IPS-18c (cell line): Measurements from ENCODE around the gene DTHD1.

ENCODE experiments used
- H3K4me3 ChIP-seq: 2 replicates; pipeline ENCODE4 v1.7.0; 2013; ENCODE audit warnings: low read depth, mild to moderate bottlenecking, low read length, moderate library complexity; ENCODE audit not compliant: insufficient read depth
- H3K9me3 ChIP-seq: one replicate; pipeline ENCODE4 v1.6.1; 2013; ENCODE audit warnings: mild to moderate bottlenecking, low read length, moderate library complexity; ENCODE audit not compliant: control insufficient read depth, insufficient read depth

The DTHD1 gene

GRCh38 chr4:36264207-36264826, 17.1 kb upstream of the DTHD1 start:
- H3K4me3 ChIP-seq, result no peak overlapping the region
- H3K9me3 ChIP-seq, result no peaks in the 10 kb centered on the region

DNA sequence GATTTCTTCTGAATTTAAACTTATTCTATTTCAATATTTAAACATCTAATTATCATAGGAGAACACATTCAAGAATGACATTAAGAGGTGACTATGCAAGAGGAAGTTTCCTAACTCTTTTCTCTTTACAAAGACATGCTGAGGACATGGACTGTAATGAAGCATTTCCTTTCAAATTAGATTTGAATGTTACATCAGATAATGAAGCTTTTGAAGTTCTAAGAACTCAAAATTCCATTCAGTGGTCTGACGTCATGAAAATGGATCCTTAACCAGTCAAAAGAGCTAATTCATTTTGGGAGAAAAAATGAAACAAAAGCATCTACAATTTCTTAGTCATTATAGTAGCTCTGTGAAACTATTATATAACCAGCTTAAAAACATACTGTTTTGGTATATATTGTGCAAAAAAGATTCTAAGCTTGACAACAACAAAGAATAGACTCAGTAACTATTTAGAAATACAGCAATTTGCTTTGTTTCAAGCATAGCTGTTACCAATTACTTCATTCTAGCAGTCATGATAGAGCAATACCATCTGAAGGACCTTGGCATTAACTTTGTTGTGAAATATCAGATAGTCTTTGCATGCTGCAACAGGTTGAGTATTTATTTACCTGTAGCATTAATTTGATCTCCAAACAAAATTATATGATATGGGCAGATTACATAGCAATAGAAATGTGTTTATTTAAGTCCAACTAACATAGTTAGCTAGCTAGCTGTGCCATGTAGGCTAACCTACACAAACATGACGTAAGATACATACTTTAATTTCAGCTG, 13.7 kb upstream of the DTHD1 start:
- Histone ChIP-seq H3K4me3 (no peak overlapping the region), H3K9me3 (no peaks in the 10 kb centered on the region)

DNA sequence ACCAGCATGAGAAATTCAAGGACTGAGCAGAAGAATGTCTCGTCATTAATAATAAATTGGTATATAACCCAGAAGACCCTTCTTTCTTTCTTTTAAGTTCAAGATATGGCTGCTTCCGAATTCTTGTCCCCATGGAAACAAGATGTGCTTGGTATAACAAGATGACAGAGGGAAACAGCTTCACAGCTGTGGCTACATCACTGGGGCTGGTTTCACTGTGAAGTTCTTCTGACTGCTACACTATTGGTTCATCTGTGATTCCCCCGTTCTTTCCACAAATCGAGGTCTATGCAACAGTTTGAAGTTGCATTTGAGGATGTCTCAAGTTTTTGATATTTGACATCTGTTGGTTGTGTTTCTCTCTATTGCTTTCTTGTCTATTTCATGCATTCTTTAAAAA, 12.3 kb upstream of the DTHD1 start:
- no peak overlapping the region for H3K4me3 ChIP-seq
- H3K9me3 ChIP-seq, result no peaks in the 10 kb centered on the region

- Histone ChIP-seq H3K9me3 (no peaks in the 10 kb centered on the region), H3K4me3 (no peak overlapping the region)
Measured at GRCh38 chr4:36269533-36270173, 11.8 kb upstream of the DTHD1 start.

- H3K9me3 ChIP-seq, result no peaks in the 10 kb centered on the region
- H3K4me3 ChIP-seq, result no peak overlapping the region
Measured at GRCh38 chr4:36273276-36273675, 8.1 kb upstream of the DTHD1 start.

DNA sequence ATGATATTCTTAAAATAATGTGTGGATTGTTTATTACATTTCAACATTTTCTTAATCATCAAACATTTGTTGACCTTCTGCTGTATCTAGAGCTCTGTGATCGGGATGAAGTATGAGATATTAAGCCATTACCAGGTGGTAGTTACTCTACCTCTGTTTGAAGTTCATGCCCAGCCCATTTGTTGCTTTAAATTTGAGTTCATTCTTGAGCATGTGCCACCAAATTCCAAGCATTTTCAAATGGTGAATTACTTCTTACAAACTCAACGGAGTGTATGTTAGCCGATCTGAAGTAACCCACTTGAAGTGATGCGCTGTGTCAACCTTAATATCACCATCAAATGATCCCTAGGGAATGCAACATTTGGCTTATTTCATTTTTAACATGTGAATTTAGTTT, 7.3 kb upstream of the DTHD1 start:
- H3K4me3 ChIP-seq, result no peak overlapping the region
- no peaks in the 10 kb centered on the region for H3K9me3 ChIP-seq

DNA sequence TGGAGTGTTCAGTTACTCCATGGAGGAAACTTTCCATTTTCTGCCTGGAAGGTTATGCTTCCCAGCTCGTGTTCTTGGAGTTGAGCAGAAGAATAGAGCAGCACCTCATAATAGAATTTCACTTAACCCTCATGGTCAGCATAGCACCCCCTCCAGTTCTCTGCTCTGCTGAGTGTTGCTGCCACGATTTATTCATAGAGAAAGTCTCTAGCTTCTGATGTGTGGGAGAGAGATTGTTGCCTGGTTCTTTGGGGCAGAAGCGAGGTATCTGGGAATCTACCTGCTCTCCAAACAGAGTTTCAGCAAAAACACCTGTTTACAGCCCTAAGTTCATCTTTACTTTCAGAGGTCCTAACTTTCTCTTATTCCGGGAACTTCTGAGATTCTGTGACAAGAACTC, 3.9 kb upstream of the DTHD1 start:
- Histone ChIP-seq H3K9me3 (no peaks in the 10 kb centered on the region), H3K4me3 (no peak overlapping the region)

- no peaks in the 10 kb centered on the region for H3K9me3 ChIP-seq
- no peak overlapping the region for H3K4me3 ChIP-seq
Measured at GRCh38 chr4:36278789-36279188, 2.6 kb upstream of the DTHD1 start.

DNA sequence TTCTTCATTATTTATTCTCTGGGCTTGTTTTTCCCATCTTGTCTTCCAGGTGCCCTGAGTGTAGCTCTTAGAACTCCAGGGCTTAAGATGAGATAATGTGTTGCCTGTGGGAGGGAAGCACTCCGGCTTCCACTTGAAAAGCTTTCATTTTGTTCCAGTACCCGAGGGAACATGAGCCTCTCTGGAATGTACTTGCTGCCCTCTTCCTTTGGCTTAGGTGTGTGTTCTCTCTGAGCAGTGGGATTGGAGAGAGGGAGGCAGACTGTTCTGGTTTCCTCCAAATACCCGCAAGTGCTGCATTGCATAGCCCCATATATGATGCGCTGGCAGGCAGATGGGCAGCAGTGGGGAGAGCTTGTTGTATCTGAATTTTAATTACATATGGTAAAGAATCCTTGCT, 861 bp upstream of the DTHD1 start:
- Histone ChIP-seq H3K4me3 (no peak overlapping the region), H3K9me3 (no peaks in the 10 kb centered on the region)

GRCh38 chr4:36282503-36283030, 1.2 kb downstream of the DTHD1 start:
- no peaks in the 10 kb centered on the region for H3K9me3 ChIP-seq
- H3K4me3 ChIP-seq, result no peak overlapping the region

GRCh38 chr4:36283912-36284465, 2.6 kb downstream of the DTHD1 start:
- no peaks in the 10 kb centered on the region for H3K9me3 ChIP-seq
- H3K4me3 ChIP-seq, result no peak overlapping the region

- Histone ChIP-seq H3K9me3 (no peaks in the 10 kb centered on the region), H3K4me3 (no peak overlapping the region)
Measured at GRCh38 chr4:36285784-36286480, 4.5 kb downstream of the DTHD1 start.

DNA sequence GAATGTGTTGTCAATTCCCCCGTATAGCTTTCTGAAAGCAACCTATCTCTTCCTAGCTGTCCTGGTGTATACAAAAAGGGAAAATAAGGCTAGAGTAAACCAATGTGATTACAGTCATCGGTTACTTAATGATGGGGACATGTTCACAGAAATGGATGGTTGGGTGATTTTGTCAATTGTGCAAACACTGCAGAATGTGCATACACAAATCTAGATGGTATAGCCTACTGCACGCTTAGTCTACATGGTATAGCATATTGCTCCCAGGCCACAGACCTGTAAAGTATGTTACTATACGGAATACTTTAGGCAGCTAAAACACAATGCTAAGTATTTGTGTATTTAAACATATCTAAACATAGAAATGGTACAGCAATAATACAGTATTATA, 5.1 kb downstream of the DTHD1 start:
- Histone ChIP-seq H3K4me3 (no peak overlapping the region), H3K9me3 (no peaks in the 10 kb centered on the region)

DNA sequence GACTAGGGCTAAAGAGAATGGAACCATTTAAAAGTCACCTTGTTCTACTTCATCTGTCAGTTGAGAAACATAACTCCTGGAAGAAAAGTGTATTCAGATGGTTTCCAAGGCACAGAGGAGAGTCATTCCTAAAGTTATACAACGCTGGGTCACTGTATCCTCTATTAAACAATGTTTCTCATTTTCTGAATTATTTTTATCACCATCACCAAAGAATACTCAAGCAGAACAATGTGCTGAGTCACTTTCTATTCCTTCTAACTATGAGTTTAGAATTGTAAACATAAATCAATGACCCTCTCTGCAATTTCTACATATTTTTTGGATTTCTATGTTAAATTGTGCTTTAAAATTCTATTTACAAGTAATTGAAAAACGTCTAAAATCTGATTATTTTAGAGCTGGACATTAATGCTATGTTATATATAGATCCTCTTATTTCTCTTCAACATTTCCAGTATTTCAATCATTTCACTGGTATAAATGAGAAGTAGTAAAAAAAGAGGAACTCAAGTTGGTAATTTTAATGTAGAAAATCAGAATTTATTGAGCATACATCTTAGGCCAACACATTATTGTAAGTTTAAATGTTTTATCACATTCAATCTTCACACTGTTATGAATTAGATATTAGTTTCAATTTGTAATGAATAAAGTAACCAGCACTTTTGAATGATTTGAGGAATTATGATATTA, 7.5 kb downstream of the DTHD1 start:
- H3K9me3 ChIP-seq, result no peaks in the 10 kb centered on the region

DNA sequence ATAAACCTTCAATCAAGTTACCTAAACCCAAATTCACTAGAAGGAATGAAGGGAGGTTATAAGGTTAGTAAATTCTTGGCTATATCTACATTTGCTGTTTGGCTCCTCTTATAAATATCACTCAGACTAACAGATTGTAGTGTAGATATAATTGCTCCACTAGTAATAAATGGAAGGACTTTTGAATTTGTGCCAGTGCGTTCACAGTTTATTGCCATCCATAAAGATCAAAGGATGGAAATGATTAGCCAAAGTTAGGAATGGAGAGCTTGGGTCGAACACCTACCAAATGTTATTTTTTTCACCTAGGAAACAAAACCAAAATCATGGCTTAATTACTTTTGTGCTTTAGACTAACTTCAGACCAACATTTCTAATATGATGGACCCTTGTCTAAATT, 9.2 kb downstream of the DTHD1 start:
- no peaks in the 10 kb centered on the region for H3K9me3 ChIP-seq
- no peak overlapping the region for H3K4me3 ChIP-seq

More for the DNA sequence above, 7.5 kb downstream of the DTHD1 start:
- no peak overlapping the region for H3K4me3 ChIP-seq

- Histone ChIP-seq H3K4me3 (no peak overlapping the region), H3K9me3 (no peaks in the 10 kb centered on the region)
Measured at GRCh38 chr4:36292556-36293188, 11.3 kb downstream of the DTHD1 start.
